Esophagus (tissue), 2 donors: ENCODE data around the gene TMEM98. TPM values are rescaled to one million over a fixed set of nuclear protein-coding genes. Genes with fewer than 3 reads are reported as not detected.
"Not testable (repeated sequence)": the region's sequence is repeated elsewhere in the genome, so short reads cannot be mapped to it uniquely, and the experiment has no call there.

Experiments used
- H3K27ac ChIP-seq, 2 donors: one replicate each; pipeline ENCODE4 v1.5.1; 2013; ENCODE audit warnings: low read depth in 2 of 2, mild to moderate bottlenecking in 2 of 2, inconsistent platforms in 1 of 2, low read length in 1 of 2, moderate library complexity in 1 of 2
- H3K27me3 ChIP-seq, 2 donors: one replicate each; pipeline ENCODE4 v1.6.1; 2013; ENCODE audit warnings: low read length in 2 of 2, control low read depth in 1 of 2, mild to moderate bottlenecking in 1 of 2; ENCODE audit not compliant: insufficient read depth in 2 of 2, control insufficient read depth in 1 of 2
- H3K36me3 ChIP-seq, 2 donors: one replicate each; pipeline ENCODE4 v1.6.1; 2013; ENCODE audit warnings: low read length in 1 of 2; ENCODE audit not compliant: control insufficient read depth in 2 of 2, insufficient read depth in 2 of 2
- H3K4me1 ChIP-seq, 2 donors: one replicate each; pipeline ENCODE4 v1.6.1; 2013; ENCODE audit warnings: low read length in 1 of 2; ENCODE audit not compliant: control insufficient read depth in 2 of 2, insufficient read depth in 2 of 2
- H3K4me3 ChIP-seq, 2 donors: one replicate each; pipeline ENCODE4 v1.5.1; 2013; ENCODE audit warnings: low read length in 2 of 2, mild to moderate bottlenecking in 2 of 2, low read depth in 1 of 2, moderate library complexity in 1 of 2
- H3K9me3 ChIP-seq, 2 donors: one replicate each; pipeline ENCODE4 v1.6.1; 2013; ENCODE audit warnings: mild to moderate bottlenecking in 2 of 2, low read depth in 1 of 2, low read length in 1 of 2, moderate library complexity in 1 of 2; ENCODE audit not compliant: control insufficient read depth in 2 of 2, insufficient read depth in 1 of 2
- WGBS, 2 donors: extraction: QIAGEN DNeasy Blood & Tissue Kit; methylation state at CpG; one replicate each; pipeline ENCODE4 v1.1.7; 2013; 5-methylcytosine and 5-hydroxymethylcytosine counted together
- polyA plus RNA-seq, 2 donors: library from polyadenylated mRNA; stranded (reverse); fragments of 200-250 nt; gene quantifications; one replicate each; pipeline ENCODE4 v1.2.3, GENCODE V29; 2013
- donor health status: healthy with polysubstance abuse.
- donor health status: Bipolar disorder and iron deficiency.

The TMEM98 gene, protein sequence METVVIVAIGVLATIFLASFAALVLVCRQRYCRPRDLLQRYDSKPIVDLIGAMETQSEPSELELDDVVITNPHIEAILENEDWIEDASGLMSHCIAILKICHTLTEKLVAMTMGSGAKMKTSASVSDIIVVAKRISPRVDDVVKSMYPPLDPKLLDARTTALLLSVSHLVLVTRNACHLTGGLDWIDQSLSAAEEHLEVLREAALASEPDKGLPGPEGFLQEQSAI
- 10 to 100 TPM in 1 of 2 donors, 1 to 10 TPM in 1; 6.0 to 18.2 TPM for polyA plus RNA-seq

DNA sequence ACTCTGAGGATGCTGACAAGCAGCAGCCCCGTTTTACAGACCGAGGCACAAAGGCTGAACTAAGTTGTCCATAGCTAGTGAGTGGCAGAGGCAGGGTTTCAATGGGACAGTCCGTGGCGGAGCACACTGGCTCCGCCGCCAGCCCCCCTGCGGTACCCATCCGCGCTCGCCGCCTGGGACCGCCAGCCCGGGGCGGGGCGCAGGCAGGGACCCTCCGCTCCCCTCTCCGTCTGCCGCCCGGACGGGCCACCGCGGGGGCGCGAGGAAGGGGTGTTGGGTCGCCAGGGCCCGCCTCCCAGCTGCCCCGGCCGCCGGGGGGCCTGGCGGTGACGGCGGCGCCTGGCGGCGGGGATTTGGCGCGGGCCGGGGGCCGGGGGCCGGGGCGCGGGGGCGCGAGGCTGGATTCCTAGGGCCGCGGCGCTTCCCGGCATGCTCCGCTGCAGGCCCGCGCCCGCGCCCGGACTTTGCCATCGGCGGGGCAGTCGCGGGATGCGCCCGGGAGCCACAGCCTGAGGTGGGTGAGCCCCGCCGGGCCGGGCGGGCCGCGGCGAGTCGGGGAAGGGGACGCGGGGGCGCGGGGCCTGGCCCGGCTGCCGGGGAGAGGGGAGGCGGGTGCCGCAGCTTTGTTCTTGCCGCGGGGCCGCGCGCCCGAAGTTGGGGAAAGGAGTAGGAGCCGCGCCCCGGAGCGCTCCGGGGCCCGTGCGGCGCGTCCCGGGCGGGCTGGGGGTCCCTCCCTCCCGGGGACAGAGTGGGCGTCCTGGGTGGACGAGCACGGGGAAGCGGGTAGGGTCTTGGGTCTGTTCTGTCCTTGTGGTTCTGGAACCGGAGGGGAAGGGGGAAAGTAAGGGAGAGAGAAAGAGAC, at the start of gene TMEM98:
TMEM98 (plus strand) TSS at position 430 of the 862 bp plus-strand sequence. CDS start 3,376 bp downstream, outside the sequence.
- H3K27ac ChIP-seq = peak within 1 kb of the TSS; percentile 20 to 57

DNA sequence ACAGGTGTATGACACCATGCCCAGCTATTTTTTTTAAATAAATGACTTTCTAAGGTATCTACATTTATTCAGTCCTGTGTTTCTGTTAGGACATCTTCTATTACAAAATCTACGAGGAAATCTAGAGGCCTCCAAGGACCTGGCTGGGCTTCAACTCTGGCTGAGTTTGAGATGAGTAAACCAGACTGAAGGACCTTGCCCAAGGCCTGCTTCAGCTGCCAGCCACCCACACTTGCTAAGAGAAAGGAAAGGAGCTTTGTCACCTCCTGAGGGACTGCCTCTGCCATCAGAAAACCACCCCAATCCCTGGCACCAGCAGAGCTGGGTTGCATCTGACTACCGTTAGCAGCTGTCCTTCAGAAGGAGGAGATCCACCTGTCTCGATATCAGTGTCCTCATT, 49.7 kb upstream of the TMEM98 start:
- no peaks in the 10 kb centered on the region for H3K36me3 ChIP-seq
- no peak overlapping the region for H3K27ac ChIP-seq
- no peaks in the 10 kb centered on the region for H3K9me3 ChIP-seq
- H3K4me3 ChIP-seq = no peak overlapping the region
- H3K4me1 ChIP-seq = no peaks in the 10 kb centered on the region
- 62 to 64% methylated on average over 3 of the region's 3 CpGs for WGBS, 2 donors
- no peaks in the 10 kb centered on the region for H3K27me3 ChIP-seq

More for the DNA sequence above, at the start of gene TMEM98:
- Histone ChIP-seq H3K36me3 (no peaks in the 10 kb centered on the region), H3K4me3 (peak within 1 kb of the TSS; percentile 60 to 61), H3K9me3 (no peaks in the 10 kb centered on the region), H3K27me3 (no peaks in the 10 kb centered on the region), H3K4me1 (peaks cover 0 to 11% of the 10 kb centered on the region in 2 donors)
- 0 to 1% methylated on average over 48 to 99 of the region's 99 CpGs for WGBS, 2 donors

DNA sequence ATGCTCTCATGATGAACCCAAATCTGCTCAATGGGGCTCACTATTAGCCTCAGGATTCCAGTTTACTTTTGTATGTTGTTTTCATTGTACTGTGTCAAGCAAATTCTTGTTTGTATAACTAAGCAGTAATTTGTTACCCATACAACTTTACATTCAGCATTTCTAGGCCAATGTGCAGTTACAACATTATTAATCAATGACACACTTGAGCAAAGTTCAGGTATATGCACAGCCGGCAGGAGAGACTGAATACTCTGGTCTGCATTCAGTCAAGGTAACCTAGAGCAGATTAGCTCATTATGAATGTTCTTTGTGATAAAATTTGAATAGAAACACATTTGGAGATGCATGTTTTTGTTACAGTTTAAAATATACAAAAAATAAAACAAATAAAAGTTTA, 48.8 kb upstream of the TMEM98 start:
- no peaks in the 10 kb centered on the region for H3K9me3 ChIP-seq
- H3K27me3 ChIP-seq = no peaks in the 10 kb centered on the region
- no peak overlapping the region for H3K27ac ChIP-seq
- 88 to 91% methylated on average over 1 of the region's 1 CpG for WGBS, 2 donors
- no peaks in the 10 kb centered on the region for H3K4me1 ChIP-seq
- no peaks in the 10 kb centered on the region for H3K36me3 ChIP-seq
- H3K4me3 ChIP-seq = no peak overlapping the region

DNA sequence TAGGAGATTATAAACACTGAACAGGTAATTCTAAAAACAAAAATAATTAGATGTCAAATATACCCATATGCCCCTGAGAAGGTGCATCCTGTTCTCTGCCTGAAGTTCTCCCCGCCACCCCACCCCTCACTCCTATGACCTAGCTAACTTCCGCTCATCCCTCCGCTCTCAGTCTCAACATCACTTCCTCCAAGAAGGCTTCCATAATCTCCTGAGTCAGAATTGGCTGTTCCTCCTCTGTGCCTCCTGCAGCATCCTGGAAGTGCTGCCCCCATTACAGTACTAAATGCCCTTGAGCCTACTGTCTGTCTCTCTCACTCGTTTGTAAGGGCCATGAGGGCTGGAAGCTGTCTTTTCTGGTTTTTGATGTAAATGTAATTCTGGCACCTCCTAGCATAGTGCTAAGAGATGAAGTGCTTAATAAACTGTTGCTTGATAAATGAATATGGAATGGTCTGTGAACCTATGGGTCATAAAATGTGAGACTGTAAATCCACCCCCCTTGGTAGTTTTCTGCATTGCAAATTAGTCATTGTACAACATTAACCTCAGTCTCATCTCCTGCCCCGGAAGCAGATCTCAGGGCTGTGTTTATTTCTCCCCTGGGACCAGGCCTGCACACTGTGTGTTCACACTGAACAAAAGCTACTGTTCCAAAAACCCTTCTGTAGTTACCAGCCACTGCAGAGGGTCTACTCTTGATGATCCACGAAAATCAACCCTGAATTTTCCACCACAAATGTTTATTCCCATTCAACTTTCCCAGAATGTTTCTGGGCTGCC, 47.1 kb upstream of the TMEM98 start:
- H3K36me3 ChIP-seq = no peaks in the 10 kb centered on the region
- WGBS, 2 donors = 83 to 86% methylated on average over 6 of the region's 6 CpGs
- H3K27ac ChIP-seq = no peak overlapping the region
- H3K27me3 ChIP-seq = no peaks in the 10 kb centered on the region
- H3K9me3 ChIP-seq = no peaks in the 10 kb centered on the region
- H3K4me1 ChIP-seq = no peaks in the 10 kb centered on the region
- H3K4me3 ChIP-seq = no peak overlapping the region

DNA sequence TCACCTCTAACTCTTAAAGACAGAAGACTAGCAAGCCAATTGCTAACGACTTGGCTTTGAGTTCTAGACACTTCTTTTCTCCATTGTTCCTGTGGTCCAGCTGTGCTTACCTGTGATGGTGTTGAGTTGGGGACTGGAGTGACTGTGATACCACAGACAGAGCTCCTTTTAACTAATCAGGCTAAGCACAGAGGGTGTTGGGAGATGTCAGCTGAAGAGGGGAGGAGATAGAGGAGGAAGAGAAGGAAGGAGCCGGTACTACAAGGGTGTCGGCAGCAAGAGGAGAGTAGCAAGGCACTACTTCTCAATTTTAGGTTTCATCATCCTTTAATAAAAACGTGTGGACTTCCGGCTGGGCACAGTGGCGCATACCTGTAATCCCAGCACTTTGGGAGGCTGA, 45.9 kb upstream of the TMEM98 start:
- Histone ChIP-seq H3K4me3 (no peak overlapping the region), H3K4me1 (no peaks in the 10 kb centered on the region)
- WGBS, 2 donors = 67 to 72% methylated on average over 6 of the region's 6 CpGs

DNA sequence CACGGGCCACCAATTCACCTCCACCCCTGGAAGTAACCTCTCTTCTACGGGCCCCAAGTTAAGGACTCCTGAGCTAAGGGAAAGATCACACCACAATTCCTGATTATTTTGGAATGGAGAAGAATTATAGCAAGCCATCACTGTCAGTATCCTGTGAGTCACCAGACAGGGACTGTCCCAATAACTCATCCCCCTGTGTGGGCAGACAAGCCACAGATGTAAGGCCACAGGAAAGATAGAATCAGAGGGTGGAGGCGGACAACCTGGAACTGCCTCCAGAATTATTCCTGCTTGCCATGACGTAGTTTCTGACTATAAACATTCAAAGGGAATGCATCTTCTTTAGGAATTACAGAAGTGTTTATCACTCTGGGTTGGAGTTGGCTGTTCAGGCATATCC, 45.2 kb upstream of the TMEM98 start:
- Histone ChIP-seq H3K27me3 (no peaks in the 10 kb centered on the region), H3K9me3 (no peaks in the 10 kb centered on the region), H3K27ac (no peak overlapping the region), H3K4me1 (no peaks in the 10 kb centered on the region), H3K4me3 (no peak overlapping the region), H3K36me3 (no peaks in the 10 kb centered on the region)
- WGBS, 2 donors = 78 to 80% methylated on average over 4 of the region's 4 CpGs

More for the DNA sequence above, 45.9 kb upstream of the TMEM98 start:
- Histone ChIP-seq H3K27ac (no peak overlapping the region), H3K9me3 (no peaks in the 10 kb centered on the region), H3K36me3 (no peaks in the 10 kb centered on the region), H3K27me3 (no peaks in the 10 kb centered on the region)

DNA sequence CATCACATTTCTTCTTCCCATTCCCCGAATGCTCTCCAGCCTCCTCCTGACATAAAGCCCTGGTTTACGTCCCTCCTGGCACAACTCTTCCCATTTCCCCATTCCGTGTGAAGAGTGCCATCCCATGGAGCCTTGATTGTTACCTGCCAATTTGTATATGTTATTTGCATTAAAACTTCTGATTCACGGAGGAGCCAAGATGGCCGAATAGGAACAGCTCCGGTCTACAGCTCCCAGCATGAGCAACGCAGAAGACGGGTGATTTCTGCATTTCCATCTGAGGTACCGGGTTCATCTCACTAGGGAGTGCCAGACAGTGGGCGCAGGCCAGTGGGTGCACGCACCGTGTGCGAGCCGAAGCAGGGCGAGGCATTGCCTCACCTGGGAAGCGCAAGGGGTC, 41.0 kb upstream of the TMEM98 start:
- H3K27me3 ChIP-seq, H3K36me3 ChIP-seq, H3K4me1 ChIP-seq, H3K9me3 ChIP-seq, H3K4me3 ChIP-seq: not testable (repeated sequence)
- peak overlapping the region in 1 of 2 donors; percentile 22 for H3K27ac ChIP-seq
- 78 to 92% methylated on average over 7 to 8 of the region's 16 CpGs for WGBS, 2 donors

DNA sequence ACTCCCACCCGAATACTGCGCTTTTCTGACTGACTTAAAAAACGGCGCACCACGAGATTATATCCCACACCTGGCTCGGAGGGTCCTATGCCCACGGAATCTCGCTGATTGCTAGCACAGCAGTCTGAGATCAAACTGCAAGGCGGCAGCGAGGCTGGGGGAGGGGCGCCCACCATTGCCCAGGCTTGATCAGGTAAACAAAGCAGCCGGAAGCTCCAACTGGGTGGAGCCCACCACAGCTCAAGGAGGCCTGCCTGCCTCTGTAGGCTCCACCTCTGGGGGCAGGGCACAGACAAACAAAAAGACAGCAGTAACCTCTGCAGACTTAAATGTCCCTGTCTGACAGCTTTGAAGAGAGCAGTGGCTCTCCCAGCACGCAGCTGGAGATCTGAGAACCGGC, 40.5 kb upstream of the TMEM98 start:
- 26 to 45% methylated on average over 1 to 4 of the region's 14 CpGs for WGBS, 2 donors
- H3K27me3 ChIP-seq, H3K4me1 ChIP-seq, H3K4me3 ChIP-seq, H3K36me3 ChIP-seq, H3K9me3 ChIP-seq, H3K27ac ChIP-seq: not testable (repeated sequence)

DNA sequence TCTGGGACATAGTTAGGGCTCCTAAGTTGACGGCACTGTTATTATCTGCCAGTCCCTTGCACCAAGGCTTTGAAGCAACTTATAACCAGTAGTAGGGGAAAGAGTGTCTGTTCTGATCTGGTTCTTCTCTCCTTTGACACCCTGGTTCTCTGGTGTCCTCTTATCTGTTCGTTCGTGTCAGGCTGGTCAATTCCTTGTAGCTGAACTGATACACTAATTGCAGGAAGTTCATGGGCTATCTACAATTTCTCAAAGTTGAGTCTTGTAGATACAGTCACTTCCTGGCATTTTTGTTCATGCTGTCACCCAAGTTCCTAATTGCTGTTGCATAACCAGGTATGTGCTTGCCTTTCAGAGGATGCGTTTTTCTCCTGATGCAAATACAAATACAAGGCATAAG, 33.7 kb upstream of the TMEM98 start:
- no peaks in the 10 kb centered on the region for H3K27me3 ChIP-seq
- no peaks in the 10 kb centered on the region for H3K36me3 ChIP-seq
- no peak overlapping the region for H3K27ac ChIP-seq
- no peaks in the 10 kb centered on the region for H3K9me3 ChIP-seq
- WGBS, 2 donors = 75 to 78% methylated on average over 4 of the region's 4 CpGs
- no peaks in the 10 kb centered on the region for H3K4me1 ChIP-seq
- no peak overlapping the region for H3K4me3 ChIP-seq
